Stimulated activated CD8-positive, alpha-beta memory T cell treated with anti-CD3 and anti-CD28 coated beads, Interleukin-12 subunit alpha, Interleukin-12 subunit beta, amount 100 ng/mL, for 24 hours (primary cell): ENCODE data around the gene SASH1.

Experiments
- DNase-seq: peaks from one replicate; pipeline ENCODE4 v3.0.0-alpha.2; 2020; ENCODE audit errors: extremely low read depth

SASH1 gene

DNA sequence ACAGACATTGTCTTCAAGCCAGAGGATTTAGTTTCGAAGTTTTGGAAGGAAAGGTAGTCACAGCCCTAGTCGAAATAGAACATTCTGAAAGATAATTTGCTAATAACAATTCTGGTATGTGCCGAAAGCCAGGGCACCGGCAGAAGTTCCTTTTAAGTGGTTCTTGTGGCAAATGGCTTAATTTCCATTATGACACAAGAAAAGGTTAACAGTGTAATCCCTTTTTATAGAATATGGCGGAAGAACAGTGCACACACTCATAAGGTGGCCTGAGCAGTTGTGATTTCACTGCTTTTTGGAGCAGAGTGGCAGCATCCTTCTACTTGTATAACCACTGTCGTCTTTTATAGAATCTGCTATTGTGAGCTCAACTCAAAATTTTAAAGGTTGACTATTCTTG is 152.4 kb downstream of the SASH1 start:
- no peak for DNase-seq

GRCh38 chr6:148497257-148497656 is 154.6 kb downstream of the SASH1 start:
- DNase-seq = no peak

- DNase-seq = no peak
Observed at GRCh38 chr6:148497717-148498116, 155.1 kb downstream of the SASH1 start.

DNA sequence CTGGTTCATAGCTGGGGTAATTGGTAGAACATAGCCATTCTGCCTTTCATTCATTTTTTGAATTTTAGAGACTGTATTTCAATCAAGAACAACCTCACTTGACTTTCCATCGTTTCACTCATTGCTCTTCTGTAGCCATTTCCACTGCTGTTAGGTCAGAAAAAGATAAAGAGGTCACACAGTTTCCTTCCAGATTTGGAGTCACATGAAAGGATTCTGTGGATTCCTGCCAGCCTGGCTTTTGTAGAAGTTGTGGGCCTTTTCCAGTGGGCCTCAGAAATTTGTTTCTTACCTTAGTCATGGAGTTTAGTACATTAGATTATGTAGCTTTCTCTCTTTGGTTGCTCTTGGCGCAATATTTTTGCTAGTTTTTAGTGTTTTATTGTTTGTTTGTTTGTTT is 157.8 kb downstream of the SASH1 start:
- DNase-seq = no peak

DNA sequence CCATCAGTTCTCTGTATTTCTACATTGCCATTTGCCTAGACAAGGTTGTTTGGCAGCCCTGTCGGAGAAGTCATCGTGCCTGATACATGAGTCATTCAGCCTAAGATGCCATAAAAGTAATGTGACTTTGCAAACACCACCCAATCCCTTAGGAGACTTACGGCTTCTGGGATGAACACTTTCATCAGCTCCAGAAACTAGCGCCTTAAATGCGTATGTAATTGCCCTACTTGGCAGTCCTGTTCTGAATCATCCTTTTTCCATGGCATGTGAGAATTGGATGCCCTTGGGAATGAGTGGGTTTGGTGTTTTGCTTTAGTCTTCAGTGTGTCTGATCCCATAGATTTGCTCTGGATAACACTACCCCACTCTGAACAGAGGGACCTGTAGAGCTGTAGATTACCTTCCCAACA is 158.5 kb downstream of the SASH1 start:
- no peak for DNase-seq

DNA sequence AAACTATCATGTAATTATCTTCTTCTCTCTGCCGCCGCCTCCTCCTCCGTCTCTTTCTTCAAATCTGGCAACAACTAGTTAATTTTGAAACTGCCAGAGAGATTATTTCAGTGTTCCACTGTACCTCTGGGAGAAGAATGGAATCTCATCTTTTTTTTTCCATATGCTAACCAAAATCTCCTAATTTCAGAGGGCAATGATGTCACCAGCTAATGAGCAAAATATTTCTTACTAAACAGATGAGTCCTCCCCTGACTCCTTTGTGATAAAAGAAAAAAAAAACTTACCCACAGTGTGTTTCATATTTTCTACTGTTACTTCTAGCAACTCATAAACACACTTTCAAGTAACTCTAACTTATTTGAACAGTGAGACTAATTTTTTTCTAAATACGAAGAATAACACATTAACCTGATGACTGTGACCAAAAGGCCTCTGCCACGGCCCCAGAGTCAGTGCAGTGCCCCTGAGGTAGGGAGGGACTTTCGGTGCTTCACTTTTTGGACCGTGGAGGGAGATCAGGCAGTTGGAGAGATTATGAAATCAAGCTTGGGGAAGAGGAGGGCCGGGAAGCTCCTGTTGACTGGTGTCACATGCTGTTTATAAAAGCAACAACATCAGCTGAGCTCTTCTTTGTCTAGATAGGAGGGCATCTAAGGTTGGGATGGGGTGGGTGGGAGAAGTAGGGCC is 159.6 kb downstream of the SASH1 start:
- DNase-seq = no peak

DNA sequence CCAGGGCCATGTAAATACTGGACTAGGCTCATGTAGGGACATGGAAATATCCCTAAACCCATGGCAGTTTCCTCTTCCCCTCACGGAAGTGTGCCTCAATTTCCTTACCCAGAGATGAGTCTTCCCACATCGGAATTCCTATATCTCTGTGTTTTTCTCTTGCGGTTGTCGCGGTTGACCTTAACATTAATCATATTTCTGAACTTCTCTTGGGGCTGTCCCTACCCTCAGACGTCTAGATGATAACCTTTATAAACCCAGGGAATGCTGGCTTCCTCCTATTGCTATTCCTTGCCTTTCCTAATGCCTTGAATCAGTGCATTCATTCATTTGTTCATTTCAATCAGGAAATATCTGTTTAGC is 160.1 kb downstream of the SASH1 start:
- no peak for DNase-seq

- DNase-seq = no peak
Observed at GRCh38 chr6:148503703-148504102, 161.1 kb downstream of the SASH1 start.

GRCh38 chr6:148507774-148508173 is 165.1 kb downstream of the SASH1 start:
- no peak for DNase-seq

DNA sequence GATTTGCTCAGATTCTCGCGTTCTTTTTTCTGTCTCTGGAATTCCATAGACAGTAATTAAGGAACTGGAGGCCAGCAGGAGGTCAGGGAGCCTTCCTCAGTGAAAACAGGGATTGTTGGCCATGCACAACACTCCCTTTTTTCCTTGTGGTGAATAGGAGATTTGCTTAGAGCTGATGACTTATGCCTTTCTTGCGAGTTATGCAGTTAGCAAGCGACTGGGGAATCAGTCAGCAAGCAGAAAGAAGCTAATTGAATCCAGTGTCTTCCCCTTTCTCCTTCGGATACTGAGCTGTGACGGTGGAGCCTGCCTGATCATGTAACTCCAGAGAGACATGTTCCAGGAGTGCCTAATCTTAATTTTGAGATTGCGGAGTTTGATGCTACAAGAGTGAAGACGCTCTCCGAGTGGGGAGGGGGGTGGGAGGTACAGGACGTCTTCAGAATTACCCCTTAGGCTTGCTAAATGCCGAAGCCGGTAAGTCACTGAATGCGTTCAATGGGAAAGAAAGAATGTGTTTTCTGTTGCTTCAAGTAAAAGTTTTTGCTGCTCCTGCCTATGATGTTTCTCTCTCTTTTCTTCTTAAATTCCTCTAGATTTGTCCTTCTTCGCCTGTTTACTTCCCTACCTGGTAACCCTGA is 165.9 kb downstream of the SASH1 start:
- DNase-seq = no peak

GRCh38 chr6:148509119-148509799 is 166.6 kb downstream of the SASH1 start:
- no peak for DNase-seq

GRCh38 chr6:148509800-148510581 is 167.4 kb downstream of the SASH1 start:
- no peak for DNase-seq

DNA sequence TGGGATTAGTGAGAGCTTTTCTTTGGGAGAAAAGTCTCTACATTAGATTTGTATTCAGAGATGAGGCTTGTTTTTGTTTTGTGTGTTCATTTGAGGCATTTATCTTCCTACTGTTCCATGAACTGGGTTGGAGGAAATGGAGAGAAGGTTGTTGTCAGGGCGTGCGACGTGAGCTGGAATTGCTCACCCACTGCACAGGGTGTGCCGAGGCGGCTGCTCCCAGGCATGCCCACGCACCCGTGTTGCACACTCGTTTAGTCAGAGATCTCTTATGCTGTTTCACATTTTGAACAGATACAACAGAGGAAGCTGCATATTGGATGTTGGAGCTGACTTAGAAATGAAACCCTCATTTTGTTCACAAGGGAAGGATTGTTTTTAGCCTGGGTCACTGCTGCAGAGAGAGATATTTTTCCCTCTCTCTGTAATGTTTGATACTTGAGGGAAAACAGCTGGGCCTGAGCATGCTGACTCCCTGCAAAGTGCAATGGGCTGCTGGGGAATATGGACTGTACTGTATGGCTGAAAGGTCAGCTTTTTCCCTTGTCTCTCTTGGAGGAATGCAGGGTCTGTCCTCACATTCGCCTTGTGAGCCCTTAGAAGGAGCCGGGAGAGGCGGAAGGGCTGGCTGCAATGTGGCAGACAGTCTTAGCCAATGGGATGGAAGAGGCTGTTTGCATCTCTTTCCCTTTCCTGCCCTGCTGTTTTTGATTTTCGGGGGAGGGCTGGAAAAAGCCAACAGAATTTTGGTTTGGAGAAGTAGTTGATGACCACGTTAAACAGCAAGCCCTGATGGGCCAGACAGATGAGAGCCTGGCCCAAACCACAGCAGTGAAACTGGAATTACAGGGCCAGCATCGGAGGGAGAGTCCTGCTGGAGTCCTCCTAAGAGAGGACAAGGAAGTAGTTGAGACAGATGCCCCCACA is 170.8 kb downstream of the SASH1 start:
- no peak for DNase-seq

GRCh38 chr6:148514091-148514845 is 171.6 kb downstream of the SASH1 start:
- DNase-seq = no peak

DNA sequence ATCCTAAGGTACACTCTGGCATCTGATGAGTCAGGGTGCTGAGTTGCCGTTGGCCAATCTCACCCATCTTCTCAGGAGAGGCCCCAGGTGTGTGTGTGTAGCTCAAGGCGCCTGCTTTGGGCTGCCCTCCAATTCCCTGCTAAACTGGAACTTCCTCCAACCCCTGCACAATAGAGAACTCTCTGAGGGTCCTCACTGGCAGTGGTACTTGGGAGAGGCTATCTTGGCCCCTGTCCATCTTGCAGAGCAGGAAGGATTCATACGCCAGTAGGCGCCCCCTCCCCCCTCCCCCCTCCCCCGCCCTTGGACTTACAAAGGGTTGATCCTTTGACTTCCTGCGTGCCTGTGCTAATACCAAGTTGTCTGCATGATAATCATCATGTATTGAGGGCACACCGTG is 173.6 kb downstream of the SASH1 start:
- DNase-seq = no peak

DNA sequence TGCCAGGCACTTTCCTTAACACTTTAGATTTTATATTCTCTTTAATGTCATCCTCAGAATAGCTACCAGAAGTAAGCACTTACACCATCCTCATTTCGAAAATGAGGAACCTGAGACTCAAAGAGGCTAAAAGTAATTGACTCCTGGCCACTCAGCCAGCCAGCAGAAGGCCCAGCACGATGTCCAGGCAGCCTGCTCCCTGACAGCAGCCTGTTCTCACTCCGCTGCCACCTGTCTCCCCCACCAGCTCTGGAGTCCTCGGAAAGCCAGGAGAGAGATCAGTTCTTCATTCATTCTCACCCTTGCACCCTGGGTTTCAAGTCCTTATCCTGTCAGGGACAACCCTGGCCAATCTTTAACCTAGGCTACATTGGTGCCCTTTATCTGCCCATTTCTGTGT is 174.0 kb downstream of the SASH1 start:
- no peak for DNase-seq

- DNase-seq = no peak
Observed at GRCh38 chr6:148517470-148517869, 174.8 kb downstream of the SASH1 start.

GRCh38 chr6:148518511-148519156 is 176.0 kb downstream of the SASH1 start:
- DNase-seq = no peak

- no peak for DNase-seq
Observed at GRCh38 chr6:148520109-148520841, 177.6 kb downstream of the SASH1 start.
